Measurements from ENCODE around the gene CEP295NL. TPM values are rescaled to one million over a fixed set of nuclear protein-coding genes. Genes with fewer than 3 reads are reported as not detected.
"Not testable (repeated sequence)": the region's sequence is repeated elsewhere in the genome, so short reads cannot be mapped to it uniquely, and the experiment has no call there.

The CEP295NL gene
- total RNA-seq, 1 donor from 2014 or later = 5.2 TPM

- DNase-seq (ENCODE audit: low spot score) = no peak
Measured at GRCh38 chr17:78929908-78930775, 27.1 kb upstream of the CEP295NL start.

- DNase-seq (ENCODE audit: low spot score) = peak; percentile 81
Measured at GRCh38 chr17:78925662-78926555, 22.9 kb upstream of the CEP295NL start.

- DNase-seq (ENCODE audit: low spot score) = peak; percentile 91
Measured at GRCh38 chr17:78925234-78925633, 22.2 kb upstream of the CEP295NL start, which contains the start of gene TIMP2. Gene TIMP2, minus strand, starts transcription at chr17:78925387. Its CDS starts 299 bp downstream, at chr17:78925088.

DNA sequence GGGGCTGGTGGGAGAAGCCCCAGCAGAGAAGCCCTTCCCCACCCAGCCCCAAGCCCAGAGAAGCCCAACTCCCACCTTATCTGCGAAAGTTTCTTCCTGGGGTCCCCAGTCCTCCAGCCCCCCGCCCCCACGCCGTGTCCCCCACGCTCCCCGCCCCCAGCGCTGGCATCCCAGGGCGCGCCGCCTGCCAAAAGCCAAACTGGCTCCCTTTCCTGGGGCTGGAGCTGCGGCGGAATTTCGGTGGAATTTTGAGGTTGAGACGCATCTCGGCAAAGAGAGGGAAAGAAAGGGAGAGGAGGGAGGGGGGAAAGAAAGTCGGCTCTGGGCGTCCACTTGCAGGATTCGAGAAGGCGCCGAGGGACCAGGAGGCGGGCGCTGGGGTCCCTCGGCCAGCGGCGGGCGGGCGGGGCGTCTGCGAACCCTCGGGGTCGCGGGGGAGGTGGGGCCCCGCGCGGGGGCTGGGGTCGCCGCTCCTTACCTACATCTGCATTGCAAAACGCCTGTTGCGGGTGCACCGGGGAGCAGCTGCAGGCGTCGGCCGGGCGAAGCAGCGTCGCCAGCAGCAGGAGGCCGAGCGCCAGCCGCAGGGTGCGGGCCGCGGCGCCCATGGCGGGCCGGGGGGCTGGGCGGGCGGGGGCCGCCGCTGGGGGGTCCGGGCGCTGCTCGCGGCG lies 21.6 kb upstream of the CEP295NL start:
- no peak for DNase-seq (ENCODE audit: low spot score)

GRCh38 chr17:78923660-78924453 lies 20.9 kb upstream of the CEP295NL start:
- peak; percentile 86 for DNase-seq (ENCODE audit: low spot score)

DNA sequence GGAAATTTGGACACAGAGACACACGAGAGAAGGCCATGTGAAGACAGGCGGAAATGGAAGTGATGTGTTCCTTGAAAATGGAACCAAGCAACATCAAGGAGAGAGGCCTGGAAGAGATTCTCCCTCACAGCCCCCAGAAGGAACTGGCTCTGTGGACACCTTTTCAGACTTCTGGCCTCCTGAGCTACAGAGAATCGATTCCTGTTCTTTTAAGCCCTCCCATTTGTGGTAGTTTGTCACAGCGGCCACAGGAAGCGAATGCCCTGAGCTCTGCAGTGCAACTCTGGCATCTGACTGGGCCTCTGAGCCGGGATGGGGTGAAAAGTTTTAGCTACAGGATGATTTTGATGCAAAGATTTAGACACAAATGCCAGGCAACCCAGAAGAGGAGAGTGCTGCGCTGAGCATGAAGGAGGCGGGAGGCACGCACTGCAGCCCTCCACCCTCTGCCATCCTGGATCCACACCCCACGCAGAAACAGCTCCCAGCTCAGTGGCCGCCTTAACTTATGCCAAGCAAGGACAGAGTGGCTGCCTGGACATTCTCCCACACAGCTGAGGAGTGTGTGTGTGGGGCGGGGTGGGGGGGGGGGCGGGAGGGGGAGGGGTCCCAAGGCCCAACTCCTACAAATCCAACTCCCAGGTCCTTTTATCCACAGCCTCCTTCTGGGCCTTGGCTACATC lies 20.0 kb upstream of the CEP295NL start:
- DNase-seq (ENCODE audit: low spot score) = no peak

- no peak for DNase-seq (ENCODE audit: low spot score)
Measured at GRCh38 chr17:78921437-78921971, 18.5 kb upstream of the CEP295NL start.

DNA sequence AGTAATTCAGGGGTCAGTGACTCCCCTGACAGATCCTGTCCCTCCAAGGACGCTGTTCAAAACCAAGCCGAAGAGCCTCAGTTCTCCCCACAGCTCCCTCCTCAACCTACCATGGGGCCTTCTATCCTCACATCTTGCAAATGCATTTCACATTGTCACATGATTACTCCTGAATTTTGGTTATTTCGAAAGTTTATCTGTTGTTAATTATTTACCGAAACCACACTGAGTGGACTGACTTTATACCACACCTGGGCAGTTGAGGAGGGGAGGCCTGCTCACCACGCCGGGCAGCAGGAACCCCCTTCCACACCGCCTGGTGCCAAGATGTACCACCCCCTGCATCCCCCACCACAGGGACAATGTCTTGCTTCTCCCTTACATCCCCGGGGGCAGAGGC lies 17.5 kb upstream of the CEP295NL start:
- no peak for DNase-seq (ENCODE audit: low spot score)

GRCh38 chr17:78919861-78920450 lies 17.0 kb upstream of the CEP295NL start:
- DNase-seq (ENCODE audit: low spot score) = no peak

DNA sequence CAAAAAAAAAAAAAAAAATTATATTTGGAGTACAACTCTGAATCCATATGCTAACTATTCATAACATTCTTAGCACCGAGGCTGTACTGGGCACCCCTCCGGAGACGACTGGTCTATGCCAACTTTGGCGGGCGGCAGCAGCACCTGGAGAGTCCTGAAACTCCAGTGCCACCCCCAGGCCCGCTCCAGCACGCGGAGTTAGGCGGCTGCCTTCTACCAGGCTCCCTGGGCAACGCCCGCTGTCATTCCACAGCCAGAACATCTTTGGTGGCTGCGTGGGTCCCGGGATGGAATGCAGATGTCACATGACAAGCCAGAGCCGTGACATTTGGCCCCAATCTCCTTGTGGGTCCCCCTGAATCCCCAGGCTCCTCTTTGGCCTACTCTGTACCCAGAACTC lies 16.0 kb upstream of the CEP295NL start:
- DNase-seq (ENCODE audit: low spot score) = no peak

DNA sequence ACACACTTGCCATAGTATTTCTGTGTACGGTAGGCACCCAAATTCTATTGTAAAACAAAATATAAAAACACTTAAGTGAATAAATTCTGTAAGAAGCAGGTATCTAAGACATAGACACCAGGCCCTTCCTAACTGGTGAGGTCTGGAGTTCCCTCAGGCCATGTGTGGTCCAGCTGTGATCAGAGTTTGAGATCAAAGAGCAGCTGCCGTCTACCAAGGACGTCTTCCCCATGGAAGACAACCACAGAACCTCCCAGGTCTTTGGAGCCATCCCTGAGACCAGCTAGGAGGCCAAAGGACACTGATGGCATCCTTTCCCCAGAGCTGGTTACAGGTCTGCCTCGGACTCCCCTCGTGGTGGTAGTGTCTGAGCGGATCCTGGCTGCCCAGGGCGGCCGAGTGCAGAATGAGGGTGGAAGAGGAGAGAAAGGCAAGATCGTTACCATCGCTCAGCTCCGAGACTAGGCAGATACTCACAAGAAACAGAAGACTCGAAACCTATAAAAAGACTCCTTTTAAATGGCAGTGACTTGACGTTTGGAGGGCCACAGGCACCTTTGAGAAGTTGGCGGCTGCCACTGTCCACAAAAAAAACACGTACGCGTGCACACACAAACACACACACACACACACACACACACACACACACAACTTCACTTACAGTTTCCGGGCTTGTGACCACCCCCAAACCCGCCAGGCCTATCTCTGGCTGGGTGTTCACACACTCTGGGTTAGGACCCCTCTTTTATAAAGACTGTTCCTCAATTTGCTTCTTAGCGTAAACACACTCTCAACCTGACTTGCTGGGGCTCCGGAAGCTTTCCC lies 14.7 kb upstream of the CEP295NL start:
- no peak for DNase-seq (ENCODE audit: low spot score)

DNA sequence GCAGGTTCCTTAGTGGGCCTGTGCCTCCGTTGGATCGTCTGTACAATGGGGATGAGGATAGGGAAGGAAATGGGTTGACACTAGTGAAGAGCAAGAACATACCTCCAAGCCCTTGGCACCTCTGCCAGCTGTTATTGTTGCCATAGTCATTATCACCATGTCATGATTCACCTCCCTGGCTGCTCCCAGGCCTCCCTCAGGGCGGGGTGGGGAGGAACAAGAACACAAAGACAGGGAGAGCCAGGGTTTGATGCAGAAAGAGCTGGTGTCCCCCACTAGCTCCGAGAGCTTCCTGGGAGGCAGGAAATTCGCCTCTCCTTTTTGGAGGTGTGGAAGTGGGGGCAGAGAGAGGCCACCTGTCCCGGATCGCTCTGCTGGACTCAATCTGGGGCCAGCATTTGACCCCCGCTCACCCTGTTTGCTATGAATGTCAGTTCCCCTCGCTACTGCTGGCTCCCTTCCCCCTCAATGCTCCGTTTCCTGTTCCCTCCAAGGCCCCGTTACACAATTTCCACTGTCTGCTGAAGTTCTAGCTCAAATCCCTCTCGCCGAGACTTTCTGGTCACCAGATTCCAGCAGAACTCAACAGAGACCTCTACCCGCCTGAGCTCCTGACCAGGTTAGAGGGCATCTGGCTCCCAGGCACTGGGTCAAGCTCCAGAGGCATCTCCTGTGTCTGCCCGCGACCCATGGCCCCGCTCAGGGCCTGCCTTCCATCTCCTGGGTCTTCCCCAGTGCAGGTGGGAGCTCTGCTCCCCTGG lies 13.1 kb upstream of the CEP295NL start:
- DNase-seq (ENCODE audit: low spot score) = no peak

DNA sequence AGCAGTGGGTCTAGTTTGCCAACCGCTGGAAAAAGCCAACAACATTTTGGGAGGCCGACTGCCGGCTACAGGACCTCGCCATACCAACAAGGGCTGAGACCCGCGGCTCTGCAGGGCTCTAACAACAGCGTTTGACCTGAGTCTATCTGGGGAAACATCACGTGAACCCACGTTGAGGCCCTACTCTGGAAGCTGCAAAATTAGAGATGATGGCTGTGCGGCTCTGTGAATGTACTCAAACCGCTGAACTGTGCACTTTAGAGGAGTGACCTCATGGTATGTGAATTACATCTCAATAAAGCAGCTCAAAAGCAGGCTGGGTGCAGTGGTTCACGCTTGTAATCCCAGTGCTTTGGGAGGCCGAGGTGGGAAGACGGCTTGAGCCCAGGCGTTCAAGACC lies 10.1 kb upstream of the CEP295NL start:
- no peak for DNase-seq (ENCODE audit: low spot score)

DNA sequence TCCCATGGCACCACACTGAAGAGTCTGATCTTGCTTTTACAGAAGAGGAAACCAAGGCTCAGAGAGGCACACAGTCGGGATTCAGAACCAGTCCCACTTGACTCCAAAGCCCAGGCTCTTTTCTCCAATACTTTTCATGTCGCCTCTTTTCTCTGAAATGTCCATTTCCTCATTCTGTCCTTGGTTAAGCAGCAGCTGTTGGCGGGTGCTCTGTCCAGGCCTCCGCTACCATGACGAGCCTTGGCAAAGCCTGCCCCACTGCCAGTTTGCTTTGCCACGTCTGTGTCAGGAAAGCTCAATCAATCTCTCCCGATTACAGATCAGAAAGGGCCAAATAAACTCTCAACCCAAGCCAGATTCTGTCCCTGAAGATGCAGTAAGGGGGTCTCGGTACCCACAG lies 9.1 kb upstream of the CEP295NL start:
- no peak for DNase-seq (ENCODE audit: low spot score)

GRCh38 chr17:78911543-78911942 lies 8.5 kb upstream of the CEP295NL start:
- DNase-seq (ENCODE audit: low spot score) = not testable (repeated sequence)

- DNase-seq (ENCODE audit: low spot score) = no peak
Measured at GRCh38 chr17:78910497-78911284, 7.7 kb upstream of the CEP295NL start.

DNA sequence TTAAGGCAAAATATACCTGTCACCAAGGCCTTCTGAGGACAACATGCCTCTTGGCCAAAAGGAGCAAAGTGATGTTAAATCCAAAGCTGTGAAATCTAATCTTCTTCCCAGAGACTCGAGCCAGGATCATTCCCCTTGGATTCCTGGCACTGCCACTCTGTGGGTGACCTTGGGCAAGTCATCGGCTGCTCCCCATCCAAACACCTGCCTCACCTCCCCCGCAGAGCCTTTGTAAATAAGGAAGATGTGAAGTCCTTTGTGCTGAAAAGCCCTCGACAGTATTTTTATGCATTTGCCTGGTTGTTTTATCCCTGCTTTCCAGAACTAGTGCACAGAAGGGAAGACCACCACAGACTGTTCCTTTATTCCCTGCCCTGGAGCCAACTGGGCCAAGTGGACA lies 5.4 kb upstream of the CEP295NL start:
- DNase-seq (ENCODE audit: low spot score) = no peak
